Measurements from ENCODE around the gene NSD2.

DNA sequence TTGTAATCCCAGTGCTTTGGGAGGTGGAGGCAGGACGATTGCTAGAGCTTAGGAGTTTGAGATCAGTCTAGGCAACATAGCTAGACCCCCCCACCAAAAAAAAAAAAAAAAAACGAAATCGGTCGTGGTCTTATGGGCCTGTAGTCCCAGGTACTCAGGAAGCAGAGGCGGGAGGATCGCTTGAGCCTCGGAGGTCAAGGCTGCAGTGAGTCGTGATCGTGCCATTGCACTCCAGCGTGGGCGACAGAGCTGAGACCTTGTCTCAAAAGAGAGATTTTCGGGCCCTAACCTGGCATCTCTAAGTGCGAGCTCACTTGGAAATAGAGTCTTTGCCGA, 8.3 kb upstream of the NSD2 start:
- TF ChIP-seq, protein P1, sequence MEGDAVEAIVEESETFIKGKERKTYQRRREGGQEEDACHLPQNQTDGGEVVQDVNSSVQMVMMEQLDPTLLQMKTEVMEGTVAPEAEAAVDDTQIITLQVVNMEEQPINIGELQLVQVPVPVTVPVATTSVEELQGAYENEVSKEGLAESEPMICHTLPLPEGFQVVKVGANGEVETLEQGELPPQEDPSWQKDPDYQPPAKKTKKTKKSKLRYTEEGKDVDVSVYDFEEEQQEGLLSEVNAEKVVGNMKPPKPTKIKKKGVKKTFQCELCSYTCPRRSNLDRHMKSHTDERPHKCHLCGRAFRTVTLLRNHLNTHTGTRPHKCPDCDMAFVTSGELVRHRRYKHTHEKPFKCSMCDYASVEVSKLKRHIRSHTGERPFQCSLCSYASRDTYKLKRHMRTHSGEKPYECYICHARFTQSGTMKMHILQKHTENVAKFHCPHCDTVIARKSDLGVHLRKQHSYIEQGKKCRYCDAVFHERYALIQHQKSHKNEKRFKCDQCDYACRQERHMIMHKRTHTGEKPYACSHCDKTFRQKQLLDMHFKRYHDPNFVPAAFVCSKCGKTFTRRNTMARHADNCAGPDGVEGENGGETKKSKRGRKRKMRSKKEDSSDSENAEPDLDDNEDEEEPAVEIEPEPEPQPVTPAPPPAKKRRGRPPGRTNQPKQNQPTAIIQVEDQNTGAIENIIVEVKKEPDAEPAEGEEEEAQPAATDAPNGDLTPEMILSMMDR (IDR thresholded peaks at IDR 0.05): no peak
- TF ChIP-seq POLR2A (IDR thresholded peaks at IDR 0.05) (no peak), POLR2AphosphoS5 (IDR thresholded peaks at IDR 0.05) (no peak), EP300 (IDR thresholded peaks at IDR 0.05) (no peak)

Data from suprapubic skin (tissue), 4 donors.